ENCODE results near the gene HOXD8.

GRCh38 chr2:176092270-176093144 is 37.0 kb upstream of the HOXD8 start, which contains the start of gene HOXD13:
- TF ChIP-seq, protein P1, sequence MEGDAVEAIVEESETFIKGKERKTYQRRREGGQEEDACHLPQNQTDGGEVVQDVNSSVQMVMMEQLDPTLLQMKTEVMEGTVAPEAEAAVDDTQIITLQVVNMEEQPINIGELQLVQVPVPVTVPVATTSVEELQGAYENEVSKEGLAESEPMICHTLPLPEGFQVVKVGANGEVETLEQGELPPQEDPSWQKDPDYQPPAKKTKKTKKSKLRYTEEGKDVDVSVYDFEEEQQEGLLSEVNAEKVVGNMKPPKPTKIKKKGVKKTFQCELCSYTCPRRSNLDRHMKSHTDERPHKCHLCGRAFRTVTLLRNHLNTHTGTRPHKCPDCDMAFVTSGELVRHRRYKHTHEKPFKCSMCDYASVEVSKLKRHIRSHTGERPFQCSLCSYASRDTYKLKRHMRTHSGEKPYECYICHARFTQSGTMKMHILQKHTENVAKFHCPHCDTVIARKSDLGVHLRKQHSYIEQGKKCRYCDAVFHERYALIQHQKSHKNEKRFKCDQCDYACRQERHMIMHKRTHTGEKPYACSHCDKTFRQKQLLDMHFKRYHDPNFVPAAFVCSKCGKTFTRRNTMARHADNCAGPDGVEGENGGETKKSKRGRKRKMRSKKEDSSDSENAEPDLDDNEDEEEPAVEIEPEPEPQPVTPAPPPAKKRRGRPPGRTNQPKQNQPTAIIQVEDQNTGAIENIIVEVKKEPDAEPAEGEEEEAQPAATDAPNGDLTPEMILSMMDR (conservative IDR thresholded peaks at IDR 0.05 in 1 of 2, IDR thresholded peaks at IDR 0.05 in 1 of 2; ENCODE audit: low read depth in 1 of 2, low read length in 2 of 2): no peak
- TF ChIP-seq EZH2 (IDR thresholded peaks at IDR 0.05; ENCODE audit: low read length, missing control alignments): no peak
